Caki2 (cell line): Measurements from ENCODE around the gene CDAN1. TPM values are rescaled to one million over a fixed set of nuclear protein-coding genes. Genes with fewer than 3 reads are reported as not detected.
"Not testable (repeated sequence)": the region's sequence is repeated elsewhere in the genome, so short reads cannot be mapped to it uniquely, and the experiment has no call there.

Experiments used
- DNase-seq: peaks from one replicate; pipeline ENCODE4 v3.0.0-alpha.2; 2015; ENCODE audit warnings: low read depth
- in situ Hi-C: cut with HindIII; loops from 2 replicates; pipeline ENCODE4 v1.10.0; 2016; ENCODE audit warnings: low sequenced_read_pairs, low pct_unique_long_range_greater_than_20kb, mixed read lengths
- total RNA-seq: library from RNA; depleted of rRNA; stranded (reverse); fragments of >200 nt; shearing (Covaris generic); gene quantifications from 2 replicates; pipeline ENCODE4 v1.2.3, GENCODE V29; 2014; ENCODE audit warnings: low replicate concordance; rRNA removed

CDAN1 gene
- total RNA-seq, 1 experiment from 2014 or later = 10.8 TPM

DNA sequence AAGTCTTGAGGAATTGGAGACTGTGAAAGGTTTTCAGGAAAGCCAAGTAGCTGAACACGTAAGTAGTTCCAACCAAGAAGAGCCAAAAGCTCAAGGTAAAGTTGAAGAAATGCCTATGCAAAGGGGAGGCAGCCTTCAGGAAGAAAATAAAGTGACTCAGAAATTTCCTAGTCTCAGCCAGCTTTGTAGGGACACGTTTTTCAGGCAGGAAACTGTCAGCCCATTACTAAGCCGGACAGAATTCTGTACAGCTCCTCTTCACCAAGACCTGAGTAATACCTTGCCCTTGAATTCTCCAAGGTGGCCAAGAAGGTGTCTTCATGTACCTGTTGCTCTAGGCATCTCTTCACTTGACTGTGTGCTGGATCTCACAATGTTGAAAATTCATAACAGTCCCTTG, 48.6 kb downstream of the CDAN1 start:
- DNase-seq = no peak
- in situ Hi-C loops = no loop called here

DNA sequence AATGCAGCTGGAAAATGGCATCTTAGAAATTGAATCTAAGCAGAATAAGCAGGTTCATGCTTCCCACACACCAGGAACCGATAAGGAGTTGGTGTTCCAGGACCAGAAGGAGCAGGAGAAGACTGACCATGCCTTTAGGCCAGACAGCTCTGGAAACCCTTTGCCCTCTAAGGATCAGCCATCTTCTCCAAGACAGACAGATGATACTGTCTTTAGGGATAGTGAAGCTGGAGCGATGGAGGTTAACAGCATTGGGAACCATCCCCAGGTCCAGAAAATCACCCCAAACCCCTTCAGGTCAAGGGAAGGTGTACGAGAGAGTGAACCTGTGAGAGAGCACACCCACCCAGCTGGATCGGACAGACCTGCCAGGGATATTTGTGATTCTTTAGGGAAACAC, 49.2 kb downstream of the CDAN1 start:
- DNase-seq = no peak
- in situ Hi-C loops = no loop called here

DNA sequence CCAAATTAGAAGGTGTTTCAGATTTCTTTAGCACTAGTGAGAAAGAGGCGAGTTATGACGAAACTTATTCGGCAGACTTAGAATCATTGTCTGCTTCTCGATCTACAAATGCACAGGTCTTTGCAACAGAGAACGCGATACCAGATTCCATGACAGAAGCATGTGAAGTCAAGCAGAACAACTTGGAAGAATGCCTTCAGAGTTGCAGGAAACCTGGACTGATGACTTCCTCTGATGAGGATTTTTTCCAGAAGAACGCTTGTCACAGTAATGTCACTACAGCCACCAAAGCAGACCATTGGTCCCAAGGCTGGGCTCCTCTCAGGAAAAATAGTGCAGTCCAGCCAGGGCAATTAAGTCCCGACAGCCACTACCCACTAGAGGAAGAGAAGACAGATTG, 50.6 kb downstream of the CDAN1 start:
- in situ Hi-C loops = no loop called here
- no peak for DNase-seq

DNA sequence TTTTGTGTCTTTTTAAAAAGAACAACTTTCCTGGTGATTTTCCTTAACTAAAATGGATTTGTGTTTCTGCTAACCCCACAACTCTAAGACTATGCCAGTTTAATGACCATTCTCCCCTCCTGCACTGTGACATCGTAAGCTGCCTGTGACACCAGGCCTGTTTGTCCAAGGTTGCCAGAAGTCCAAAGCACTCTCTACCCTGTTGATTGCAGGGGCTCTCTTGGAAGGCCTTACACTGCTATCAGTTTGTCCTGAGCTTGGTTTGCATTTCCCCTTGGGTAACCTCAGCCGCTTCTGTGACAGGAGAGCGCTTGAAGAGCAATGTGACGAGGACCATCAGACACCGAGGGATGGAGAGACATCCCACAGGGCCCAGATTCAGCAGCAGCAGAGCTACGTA, 55.8 kb downstream of the CDAN1 start:
- DNase-seq = no peak
- in situ Hi-C loops = no loop called here

DNA sequence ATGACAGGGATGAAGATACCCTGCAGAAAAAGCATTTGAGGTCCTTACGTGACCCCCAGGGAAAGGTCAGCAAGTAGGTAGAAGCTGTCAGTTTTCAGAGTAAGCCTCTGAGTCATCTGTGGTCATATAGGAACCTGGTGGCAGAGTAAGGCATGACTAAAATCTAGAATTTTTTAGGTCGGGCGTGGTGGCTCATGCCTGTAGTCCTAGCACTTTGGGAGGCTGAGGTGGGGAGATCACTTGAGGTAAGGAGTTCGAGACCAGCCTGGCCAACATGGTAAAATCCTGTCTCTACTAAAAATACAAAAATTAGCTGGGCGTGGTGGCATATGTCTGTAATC, 56.8 kb downstream of the CDAN1 start:
- in situ Hi-C loops, DNase-seq: not testable (repeated sequence)

DNA sequence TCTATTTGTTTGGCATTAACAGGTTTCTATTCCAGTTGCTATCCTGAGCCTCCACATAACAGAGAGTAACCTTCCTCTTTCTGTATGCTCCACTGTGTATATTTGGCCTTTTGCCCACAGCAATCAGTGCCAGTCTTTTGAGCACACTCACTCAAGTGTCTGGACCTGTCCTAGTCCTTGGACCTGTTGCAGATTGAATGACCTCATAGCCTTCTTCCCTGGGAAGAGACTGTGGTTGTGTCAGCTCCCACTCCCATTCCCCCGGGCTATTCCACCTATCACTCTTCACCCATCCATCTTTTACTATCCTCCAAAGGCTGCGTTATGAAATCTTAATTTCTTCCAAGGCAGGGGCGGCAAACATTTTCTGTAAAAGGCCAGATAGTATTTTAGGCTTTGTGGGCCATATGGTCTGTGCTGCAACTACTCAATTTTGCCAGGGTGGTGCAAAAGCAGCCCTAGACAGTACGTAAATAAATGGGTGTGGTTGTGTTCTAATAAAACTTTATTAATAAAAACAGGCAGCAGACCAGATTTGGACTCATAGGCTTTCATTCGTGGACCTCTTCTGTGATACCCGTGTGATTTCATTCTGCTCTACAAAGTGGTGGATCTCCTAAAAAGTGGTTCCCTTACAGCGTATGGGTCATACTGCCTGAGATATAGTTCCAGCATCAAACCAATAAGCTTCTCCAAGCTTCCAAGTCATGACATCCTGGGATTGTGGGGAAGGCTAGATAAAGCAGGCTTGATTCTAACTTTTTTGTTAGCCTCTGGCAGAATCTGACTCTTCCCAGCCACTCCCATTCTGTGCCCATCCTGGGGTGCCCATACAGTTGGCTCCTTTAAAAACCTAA, 57.4 kb downstream of the CDAN1 start:
- DNase-seq = no peak
- in situ Hi-C loops = no loop called here

DNA sequence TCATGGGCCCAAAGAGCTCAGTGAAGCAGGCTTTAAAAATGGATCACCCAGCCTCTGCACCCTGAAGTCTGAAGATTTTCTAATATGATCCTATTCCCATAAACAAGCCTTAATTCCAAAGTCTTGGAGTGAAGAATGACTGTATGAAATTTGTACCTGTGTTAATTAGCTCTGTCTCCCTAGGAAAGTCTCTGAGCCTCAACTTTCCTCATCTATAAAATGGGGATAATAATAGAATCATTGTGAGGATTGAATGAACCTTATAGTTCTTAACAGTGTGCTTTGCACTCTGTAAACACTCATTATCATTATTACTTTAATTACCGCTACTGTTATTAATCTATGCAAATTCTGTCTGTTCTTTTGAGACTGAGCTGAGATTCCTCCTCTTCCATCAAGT, 61.9 kb downstream of the CDAN1 start:
- DNase-seq = no peak
- in situ Hi-C loops = no loop called here

DNA sequence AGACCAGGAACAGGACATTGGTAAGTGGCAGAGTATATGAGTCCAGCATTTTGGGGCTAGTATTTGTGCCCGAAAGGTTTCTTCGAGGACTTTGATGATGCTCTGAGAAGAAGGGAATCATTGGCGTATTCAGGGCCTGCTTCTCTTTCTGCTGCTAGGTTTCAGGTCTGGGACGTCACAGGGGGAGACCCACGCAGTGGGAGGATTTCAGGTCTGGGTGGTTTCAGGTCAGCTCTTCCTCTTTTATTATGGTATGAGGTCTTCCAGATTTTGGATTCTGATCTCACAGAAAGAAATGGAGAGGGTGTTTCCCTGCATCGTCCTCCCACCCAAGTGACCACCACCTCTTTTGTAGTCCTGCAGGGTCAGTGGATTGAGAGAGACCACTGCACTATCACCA, 62.5 kb downstream of the CDAN1 start:
- in situ Hi-C loops = no loop called here
- DNase-seq = no peak

Other genes with a start within 250 kb of the CDAN1 start
- gene ZNF106, start 246.0 kb downstream of the CDAN1 start, total RNA-seq = 7.8 and 27.4 TPM in 2 replicates
- 39.7 and 48.0 TPM in 2 replicates for gene SNAP23, start 241.5 kb downstream of the CDAN1 start, total RNA-seq
- 9.3 and 22.5 TPM in 2 replicates for gene LRRC57, start 188.3 kb downstream of the CDAN1 start, total RNA-seq
- 25.0 and 26.2 TPM in 2 replicates for gene HAUS2, start 188.3 kb downstream of the CDAN1 start, total RNA-seq
- 0.29 and 0.41 TPM in 2 replicates for gene STARD9, start 161.5 kb downstream of the CDAN1 start, total RNA-seq
- gene TTBK2, start 183.7 kb upstream of the CDAN1 start, total RNA-seq = 7.4 and 10.6 TPM in 2 replicates